ENCODE results near the gene JARID2. TPM values are rescaled to one million over a fixed set of nuclear protein-coding genes. Genes with fewer than 3 reads are reported as not detected.

Gene JARID2
- total and polyA plus RNA-seq, 2 of the 8 experiments (the other 6 are each of a cell fraction or from before 2014, with no cell fraction given) = 60.1 to 239 TPM

DNA sequence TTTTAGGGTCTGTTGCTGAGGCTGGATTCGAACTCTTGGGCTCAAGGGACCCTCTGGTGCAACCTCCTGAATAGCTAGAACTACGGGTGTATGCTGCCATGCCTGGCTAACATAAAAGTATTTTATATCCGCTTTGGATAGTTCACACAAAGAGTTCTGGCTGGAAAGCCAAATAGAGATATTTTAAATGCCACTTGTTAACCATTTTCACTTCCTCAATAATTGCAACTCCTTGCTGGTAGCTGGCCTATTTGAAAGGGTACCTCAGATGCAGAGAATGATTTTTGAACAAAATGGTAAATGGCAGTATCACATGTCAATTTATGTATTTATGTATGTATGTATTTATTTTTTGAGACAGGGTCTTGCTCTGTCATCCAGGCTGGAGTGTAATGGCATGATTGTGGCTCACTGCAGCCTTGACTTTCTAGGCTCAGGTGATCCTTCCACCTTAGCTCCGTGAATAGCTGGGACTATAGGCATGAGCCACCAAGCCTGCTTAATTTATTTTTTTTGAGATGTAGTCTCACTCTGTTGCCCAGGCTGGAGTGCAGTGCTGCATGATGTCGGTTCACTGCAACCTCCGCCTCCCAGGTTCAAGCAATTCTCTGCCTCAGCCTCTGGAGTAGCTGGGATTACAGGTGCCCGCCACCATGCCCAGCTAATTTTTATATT is 12.9 kb upstream of the JARID2 start (continued):
- no peak for TF ChIP-seq TAF7 (optimal IDR thresholded peaks at IDR 0.05; ENCODE audit: borderline replicate concordance, low read depth, low read length)
- TF ChIP-seq SUZ12 (IDR thresholded peaks at IDR 0.05; ENCODE audit: low read length) = no peak
- TF ChIP-seq BACH1 (IDR thresholded peaks at IDR 0.05; ENCODE audit: low read length) = no peak
- no peak for TF ChIP-seq SIRT6 (IDR thresholded peaks at IDR 0.05; ENCODE audit: low read length)
